Nephron progenitor cell (in vitro differentiated cells): Measurements from ENCODE around the gene XYLT2.
"Not testable (repeated sequence)": the region's sequence is repeated elsewhere in the genome, so short reads cannot be mapped to it uniquely, and the experiment has no call there.

ENCODE experiments used
- DNase-seq: peaks from one replicate; pipeline ENCODE4 v3.0.0; 2021
- H3K27ac Mint-ChIP-seq: 2 replicates; pipeline ENCODE4 v1.8.0; 2021; ENCODE audit warnings: mild to moderate bottlenecking, moderate library complexity, mixed read lengths
- H3K27me3 Mint-ChIP-seq: 2 replicates; pipeline ENCODE4 v1.8.0; 2021; ENCODE audit warnings: mild to moderate bottlenecking, low read depth, mixed read lengths; ENCODE audit not compliant: poor library complexity
- H3K36me3 Mint-ChIP-seq: 2 replicates; pipeline ENCODE4 v1.8.0; 2021; ENCODE audit warnings: low read depth, mixed read lengths
- H3K4me1 Mint-ChIP-seq: 2 replicates; pipeline ENCODE4 v1.8.0; 2021; ENCODE audit warnings: mixed read lengths
- H3K4me3 Mint-ChIP-seq: 2 replicates; pipeline ENCODE4 v1.8.0; 2021; ENCODE audit warnings: mild to moderate bottlenecking, moderate library complexity, mixed read lengths
- H3K9me3 Mint-ChIP-seq: 2 replicates; pipeline ENCODE4 v1.8.0; 2021; ENCODE audit warnings: mild to moderate bottlenecking, moderate library complexity, mixed read lengths
- CTCF ChIP-seq: fragments of 200-600 bp; sonication (generic); IDR thresholded peaks from 2 replicates; pipeline ENCODE4 v1.5.0; 2021; ENCODE audit warnings: antibody characterized with exemption

Gene XYLT2

GRCh38 chr17:50345432-50346312, at the start of gene XYLT2:
Gene XYLT2 (plus strand): TSS chr17:50346126. CDS start chr17:50346141, 15 bp downstream.
- TF ChIP-seq CTCF: no peak
- Mint-ChIP-seq H3K27me3 (peaks cover 6% of the 10 kb centered on the region), H3K4me1 (peaks cover 45% of the 10 kb centered on the region), H3K36me3 (peaks cover 3% of the 10 kb centered on the region), H3K27ac (no peak within 1 kb of the TSS), H3K4me3 (peak within 1 kb of the TSS; percentile 95), H3K9me3 (peaks cover 9% of the 10 kb centered on the region)
- DNase-seq: peak; percentile 93

- H3K27me3 Mint-ChIP-seq: peaks cover 10% of the 10 kb centered on the region
- peak overlapping the region; percentile 75 for H3K27ac Mint-ChIP-seq
- no peaks in the 10 kb centered on the region for H3K9me3 Mint-ChIP-seq
- peak; percentile 87 for DNase-seq
- TF ChIP-seq CTCF: peak; percentile 98
- H3K36me3 Mint-ChIP-seq: no peaks in the 10 kb centered on the region
- H3K4me3 Mint-ChIP-seq: no peak overlapping the region
- peaks cover 36% of the 10 kb centered on the region for H3K4me1 Mint-ChIP-seq
Measured at GRCh38 chr17:50297407-50297865, 48.5 kb upstream of the XYLT2 start.

- Mint-ChIP-seq H3K4me1 (peaks cover 42% of the 10 kb centered on the region), H3K27me3 (peaks cover 10% of the 10 kb centered on the region), H3K27ac (no peak overlapping the region), H3K36me3 (no peaks in the 10 kb centered on the region), H3K9me3 (no peaks in the 10 kb centered on the region), H3K4me3 (no peak overlapping the region)
- DNase-seq: no peak
- TF ChIP-seq CTCF: no peak
Measured at GRCh38 chr17:50298018-50298417, 47.9 kb upstream of the XYLT2 start.

- H3K9me3 Mint-ChIP-seq: no peaks in the 10 kb centered on the region
- no peak for TF ChIP-seq CTCF
- no peaks in the 10 kb centered on the region for H3K36me3 Mint-ChIP-seq
- H3K4me3 Mint-ChIP-seq: no peak overlapping the region
- H3K27me3 Mint-ChIP-seq: peaks cover 10% of the 10 kb centered on the region
- H3K27ac Mint-ChIP-seq: no peak overlapping the region
- H3K4me1 Mint-ChIP-seq: peaks cover 56% of the 10 kb centered on the region
- no peak for DNase-seq
Measured at GRCh38 chr17:50299776-50300175, 46.1 kb upstream of the XYLT2 start.

- H3K4me3 Mint-ChIP-seq, H3K27ac Mint-ChIP-seq, DNase-seq, H3K36me3 Mint-ChIP-seq, H3K9me3 Mint-ChIP-seq: not testable (repeated sequence)
- Mint-ChIP-seq H3K27me3 (peaks cover 10% of the 10 kb centered on the region), H3K4me1 (peaks cover 64% of the 10 kb centered on the region)
Measured at GRCh38 chr17:50300824-50301223, 45.1 kb upstream of the XYLT2 start.

- Mint-ChIP-seq H3K9me3 (no peaks in the 10 kb centered on the region), H3K4me3 (no peak overlapping the region), H3K27ac (no peak overlapping the region), H3K4me1 (peaks cover 72% of the 10 kb centered on the region), H3K36me3 (no peaks in the 10 kb centered on the region), H3K27me3 (peaks cover 10% of the 10 kb centered on the region)
- DNase-seq: no peak
- TF ChIP-seq CTCF: no peak
Measured at GRCh38 chr17:50301891-50302584, 43.9 kb upstream of the XYLT2 start.
